Activated CD8-positive, alpha-beta memory T cell treated with anti-CD3 and anti-CD28 coated beads for 4 hours (primary cell): Measurements from ENCODE around the gene IBTK.
"Not testable (repeated sequence)": the region's sequence is repeated elsewhere in the genome, so short reads cannot be mapped to it uniquely, and the experiment has no call there.

Experiments used
- DNase-seq, 2 donors: peaks; one replicate each; pipeline ENCODE4 v3.0.0-alpha.2; 2020; ENCODE audit warnings: low read depth in 2 of 2

The IBTK gene

DNA sequence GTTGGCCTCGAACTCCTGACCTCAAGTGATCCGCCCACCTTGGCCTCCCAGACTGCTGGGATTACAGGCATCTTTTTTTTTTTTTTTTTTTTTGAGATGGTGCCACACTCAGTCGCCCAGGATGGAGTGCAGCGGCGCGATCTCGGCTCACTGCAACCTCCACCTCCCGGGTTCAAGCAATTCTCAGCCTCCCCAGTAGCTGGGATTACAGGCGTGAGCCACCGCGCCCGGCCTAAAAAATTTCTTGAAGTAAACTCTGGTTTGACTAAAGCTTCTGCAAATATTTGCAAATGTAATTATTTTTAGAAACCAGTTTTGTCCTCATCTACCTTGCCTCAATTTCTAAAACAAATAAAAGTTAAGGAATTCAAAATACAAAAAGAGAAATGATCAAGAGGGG lies 1.2 kb downstream of the IBTK start:
- DNase-seq = no peak

GRCh38 chr6:82245376-82245775 lies 2.2 kb downstream of the IBTK start:
- no peak for DNase-seq

DNA sequence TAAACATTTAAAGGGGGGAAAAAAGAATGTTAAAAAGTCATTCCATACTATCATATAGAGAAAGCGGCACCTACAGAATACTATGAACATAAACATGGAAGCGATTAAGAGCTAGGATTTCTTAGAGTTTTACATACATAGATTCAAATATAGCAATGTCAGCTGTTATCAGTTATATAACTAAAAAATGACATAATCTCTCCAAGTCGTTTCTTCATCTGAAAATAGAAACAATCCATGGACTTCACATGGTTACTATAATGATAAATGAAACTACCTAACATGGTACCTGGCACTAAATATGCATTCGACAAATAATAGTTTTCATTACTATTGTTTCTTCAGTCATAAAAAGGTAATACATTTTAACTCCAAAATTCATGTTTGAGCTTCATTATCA lies 3.7 kb downstream of the IBTK start:
- no peak for DNase-seq

DNA sequence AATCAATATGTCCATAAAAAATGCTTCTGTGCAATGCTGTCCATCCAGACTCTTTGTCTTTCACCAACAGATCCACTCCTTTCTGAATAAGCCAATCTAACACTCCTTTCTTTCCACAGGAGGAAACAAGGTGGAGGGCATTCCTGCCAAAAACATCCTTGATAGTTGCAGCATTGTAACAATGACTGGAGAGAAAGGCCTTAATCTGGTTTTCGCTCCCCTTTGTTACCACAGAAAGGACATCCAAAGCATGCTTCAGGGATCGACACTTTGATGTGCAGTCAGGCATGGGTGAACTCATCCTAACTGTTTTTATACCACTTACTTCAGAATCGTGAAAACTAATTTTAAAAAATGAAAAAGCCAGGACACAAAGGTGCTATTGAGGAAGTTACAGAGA lies 7.4 kb downstream of the IBTK start:
- no peak for DNase-seq

GRCh38 chr6:82239597-82239996 lies 7.9 kb downstream of the IBTK start:
- DNase-seq = no peak

GRCh38 chr6:82237013-82237412 lies 10.5 kb downstream of the IBTK start:
- no peak for DNase-seq

- no peak for DNase-seq
Measured at GRCh38 chr6:82227770-82228169, 19.8 kb downstream of the IBTK start.

- DNase-seq = no peak
Measured at GRCh38 chr6:82220167-82220566, 27.4 kb downstream of the IBTK start.

DNA sequence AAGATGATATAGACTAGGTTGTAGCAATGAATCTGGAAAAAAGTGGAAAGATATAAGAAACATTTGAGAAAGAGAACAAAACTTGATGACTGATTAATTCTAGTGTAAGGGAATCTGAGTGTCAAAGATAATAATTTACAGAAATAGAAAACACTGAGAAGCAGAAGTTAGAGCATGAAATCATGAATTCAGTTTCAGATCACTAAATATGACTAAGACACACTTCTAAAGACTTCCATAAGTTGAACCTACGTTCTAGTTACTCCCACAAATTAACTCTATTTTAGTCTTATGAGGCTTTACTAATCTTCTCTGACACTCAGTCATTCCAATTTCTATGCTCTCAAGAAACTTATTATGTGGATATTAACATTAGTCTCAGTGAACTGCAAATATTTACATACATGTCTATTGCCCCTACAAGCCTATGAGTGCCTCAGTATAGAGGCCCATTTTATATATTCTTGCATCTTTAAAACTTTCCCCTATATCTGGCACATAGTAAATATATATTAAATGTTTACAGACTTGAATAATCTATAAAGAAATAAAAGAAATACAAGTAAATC lies 30.4 kb downstream of the IBTK start:
- DNase-seq = no peak

GRCh38 chr6:82216549-82216948 lies 31.0 kb downstream of the IBTK start:
- no peak for DNase-seq

GRCh38 chr6:82211326-82211725 lies 36.2 kb downstream of the IBTK start:
- DNase-seq = no peak

DNA sequence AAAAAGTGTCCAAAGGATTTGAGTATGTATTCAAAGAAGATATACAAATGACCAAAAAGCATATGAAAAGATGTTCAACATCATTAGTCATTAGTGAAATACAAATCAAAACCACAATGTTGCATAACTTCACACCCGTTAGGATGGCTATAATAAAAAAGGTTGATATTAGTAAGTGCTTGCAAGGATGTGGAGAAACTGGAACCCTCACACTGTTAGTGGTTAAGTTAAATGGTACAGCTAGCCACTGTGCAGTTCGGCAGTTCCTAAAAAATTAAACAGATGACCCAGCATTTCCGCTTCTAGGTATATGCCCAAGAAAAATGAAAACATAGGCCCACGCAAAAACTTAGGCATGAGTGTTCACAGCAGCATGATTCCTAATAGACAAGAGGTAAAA lies 38.6 kb downstream of the IBTK start:
- DNase-seq = no peak

- no peak for DNase-seq
Measured at GRCh38 chr6:82205930-82206392, 41.6 kb downstream of the IBTK start.

GRCh38 chr6:82204020-82204419 lies 43.5 kb downstream of the IBTK start:
- no peak for DNase-seq

- no peak for DNase-seq
Measured at GRCh38 chr6:82197784-82198183, 49.8 kb downstream of the IBTK start.

GRCh38 chr6:82197245-82197644 lies 50.3 kb downstream of the IBTK start:
- not testable (repeated sequence) for DNase-seq

DNA sequence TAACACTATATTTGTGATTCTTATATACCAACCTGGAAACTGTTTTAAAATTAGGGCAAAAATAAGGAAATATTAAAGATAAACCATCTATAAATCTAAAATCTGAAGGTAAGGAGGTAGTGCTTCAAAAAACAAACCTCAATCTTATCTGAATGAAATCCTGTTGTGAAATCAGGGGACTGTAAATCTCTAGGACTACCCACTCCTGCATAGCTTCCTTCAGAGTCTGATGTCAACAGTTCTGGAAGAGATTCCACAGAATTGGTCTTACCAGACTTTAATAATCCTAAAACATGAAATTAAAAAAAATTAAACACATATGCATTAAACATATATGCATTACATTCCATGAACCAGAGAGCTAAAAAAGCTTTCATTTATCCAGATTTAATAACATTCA lies 51.4 kb downstream of the IBTK start:
- DNase-seq = no peak

- no peak for DNase-seq
Measured at GRCh38 chr6:82195619-82196018, 51.9 kb downstream of the IBTK start.

- no peak for DNase-seq
Measured at GRCh38 chr6:82185948-82186535, 61.5 kb downstream of the IBTK start.

GRCh38 chr6:82183642-82184282 lies 63.8 kb downstream of the IBTK start:
- DNase-seq = no peak

- DNase-seq = no peak
Measured at GRCh38 chr6:82182756-82183155, 64.8 kb downstream of the IBTK start.

GRCh38 chr6:82179415-82179814 lies 68.1 kb downstream of the IBTK start:
- no peak for DNase-seq

DNA sequence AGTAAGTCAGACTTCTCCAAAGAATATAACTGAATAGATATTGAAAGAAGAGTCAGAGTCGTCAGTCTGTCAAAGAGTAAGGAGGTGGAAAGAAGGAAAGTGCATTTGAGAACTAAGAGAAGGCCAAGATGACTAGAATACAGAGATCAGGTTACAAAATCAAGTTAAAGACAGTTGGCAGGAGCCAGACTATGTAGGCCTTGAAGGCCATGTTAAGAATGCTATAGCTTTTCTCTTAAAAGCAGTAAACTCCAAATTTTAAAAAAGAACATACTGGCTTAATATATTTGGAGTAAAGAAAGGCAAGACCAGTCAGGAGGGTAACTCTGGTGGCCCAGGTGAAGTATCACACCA lies 68.8 kb downstream of the IBTK start:
- no peak for DNase-seq
